Measurements from ENCODE around the gene SPOCK3.
"Not testable (repeated sequence)": the region's sequence is repeated elsewhere in the genome, so short reads cannot be mapped to it uniquely, and the experiment has no call there.

The SPOCK3 gene

GRCh38 chr4:167234316-167234881 is at the start of gene SPOCK3:
SPOCK3 (minus strand) TSS chr4:167234494.
- peak; percentile 58 for DNase-seq (ENCODE audit: low spot score)

DNA sequence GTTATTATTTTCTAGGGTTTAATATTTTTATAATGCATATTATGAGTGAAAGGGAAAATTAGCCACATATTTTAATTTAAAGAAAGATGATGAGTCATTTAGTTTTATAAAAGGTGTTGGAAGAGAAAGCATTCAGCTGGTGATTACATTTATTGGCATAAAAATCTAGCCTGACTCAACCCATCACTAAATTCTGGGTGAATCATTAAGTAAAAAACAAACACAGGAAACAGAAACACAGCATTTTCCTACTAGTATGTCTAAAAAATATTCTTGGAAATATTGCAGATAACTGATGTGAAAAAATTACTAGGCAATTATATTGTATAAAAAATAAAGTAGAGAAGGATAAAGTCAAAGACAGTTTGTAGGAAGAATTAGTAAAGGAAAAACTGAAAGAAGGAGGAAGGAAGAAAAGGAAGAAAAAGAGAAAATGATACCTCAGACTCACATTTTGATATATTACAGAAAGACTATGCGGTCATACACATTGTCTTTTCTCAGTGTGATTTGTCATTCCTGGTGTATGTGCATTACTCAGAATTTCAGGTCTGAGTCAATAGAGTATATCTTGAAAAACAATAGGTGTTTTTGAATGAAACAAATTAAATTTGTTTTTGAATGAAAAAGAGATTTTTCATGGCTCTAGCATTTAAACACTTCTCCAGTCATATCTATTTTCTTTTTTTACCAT is 48.0 kb upstream of the SPOCK3 start:
- DNase-seq (ENCODE audit: low spot score), result no peak

DNA sequence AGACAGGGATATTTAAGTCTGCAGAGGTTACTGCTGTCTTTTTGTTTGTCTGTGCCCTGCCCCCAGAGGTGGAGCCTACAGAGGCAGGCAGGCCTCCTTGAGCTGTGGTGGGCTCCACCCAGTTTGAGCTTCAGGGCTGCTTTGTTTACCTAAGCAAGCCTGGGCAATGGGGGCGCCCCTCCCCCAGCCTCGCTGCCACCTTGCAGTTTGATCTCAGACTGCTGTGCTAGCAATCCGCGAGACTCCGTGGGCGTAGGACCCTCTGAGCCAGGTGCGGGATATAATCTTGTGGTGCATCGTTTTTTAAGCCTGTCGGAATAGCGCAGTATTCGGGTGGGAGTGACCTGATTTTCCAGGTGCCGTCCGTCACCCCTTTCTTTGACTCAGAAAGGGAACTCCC is 47.3 kb upstream of the SPOCK3 start:
- DNase-seq (ENCODE audit: low spot score), result not testable (repeated sequence)

DNA sequence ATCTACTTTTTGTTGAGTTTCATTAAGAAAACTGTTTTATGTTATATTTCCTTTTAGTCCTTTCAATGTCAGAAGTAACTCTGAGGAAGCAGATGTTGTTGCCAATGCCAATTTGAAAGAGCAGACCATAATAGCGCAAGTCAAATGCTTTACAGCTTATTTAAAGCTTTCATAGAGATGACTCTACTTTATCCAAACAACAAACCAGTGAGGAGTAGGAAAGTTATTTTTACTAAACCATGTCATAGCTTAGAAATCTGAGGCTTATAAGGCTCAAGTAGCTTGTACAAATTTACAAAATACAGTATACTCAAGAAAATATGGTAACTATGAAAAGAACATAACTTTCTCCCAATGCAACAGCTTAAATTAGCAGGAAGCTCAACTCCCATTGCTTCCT is 40.1 kb upstream of the SPOCK3 start:
- no peak for DNase-seq (ENCODE audit: low spot score)

DNA sequence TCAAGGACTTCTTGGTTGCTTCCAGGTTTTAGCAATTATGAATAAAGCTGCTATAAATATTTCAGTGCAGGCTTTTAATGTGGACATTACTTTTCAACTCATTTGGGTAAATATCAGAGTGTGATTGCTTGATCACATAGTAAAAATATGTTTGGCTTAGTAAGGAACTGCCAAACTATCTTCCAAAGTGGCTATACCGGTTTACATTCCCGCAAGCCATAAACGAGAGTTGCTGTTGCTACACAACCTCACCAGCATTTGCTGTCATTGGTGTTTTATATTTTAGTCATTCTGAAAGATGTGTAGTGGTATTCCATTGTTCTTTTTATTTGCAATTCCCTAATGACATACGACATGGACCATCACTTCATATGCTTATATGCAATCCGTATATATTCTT is 30.9 kb upstream of the SPOCK3 start:
- no peak for DNase-seq (ENCODE audit: low spot score)

DNA sequence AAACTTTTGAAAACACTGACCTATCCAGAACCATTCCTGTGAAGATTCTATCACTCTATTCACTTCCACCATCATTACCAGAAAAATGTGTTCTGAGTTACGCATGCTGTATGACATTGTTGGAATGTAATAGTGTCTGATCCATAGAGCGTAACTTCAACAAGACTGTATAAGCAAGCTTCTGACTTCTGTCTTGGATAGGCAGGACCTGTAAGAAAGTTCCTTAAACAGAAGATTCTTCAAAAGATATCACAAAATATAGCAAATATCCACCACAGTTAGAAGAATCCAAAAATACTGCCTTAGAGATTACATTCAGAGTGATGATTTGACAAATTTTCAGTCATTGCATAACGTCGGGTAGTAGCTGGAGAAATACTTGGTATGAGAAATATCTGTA is 14.0 kb upstream of the SPOCK3 start:
- DNase-seq (ENCODE audit: low spot score), result no peak

GRCh38 chr4:167239627-167240026 is 5.3 kb upstream of the SPOCK3 start:
- no peak for DNase-seq (ENCODE audit: low spot score)

DNA sequence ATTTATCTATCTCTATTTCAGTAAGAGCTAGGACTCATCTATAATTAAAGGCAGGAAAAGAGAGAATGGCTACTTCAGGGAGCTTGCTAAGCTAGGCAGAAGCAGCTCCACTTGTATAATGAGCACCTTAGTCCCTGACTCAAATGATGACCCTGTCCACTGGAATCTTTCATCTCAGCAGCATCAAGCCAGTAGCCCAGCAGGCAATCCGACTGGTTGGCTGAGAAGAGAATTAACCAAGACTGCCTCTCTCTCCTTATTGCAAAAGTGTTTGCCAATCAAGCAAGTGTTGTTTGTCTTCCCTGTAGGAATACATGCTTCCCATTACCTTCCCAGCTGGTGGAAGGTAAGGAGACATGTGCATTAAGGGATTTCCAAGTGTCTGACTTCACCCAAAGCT is 3.9 kb upstream of the SPOCK3 start:
- DNase-seq (ENCODE audit: low spot score), result no peak

DNA sequence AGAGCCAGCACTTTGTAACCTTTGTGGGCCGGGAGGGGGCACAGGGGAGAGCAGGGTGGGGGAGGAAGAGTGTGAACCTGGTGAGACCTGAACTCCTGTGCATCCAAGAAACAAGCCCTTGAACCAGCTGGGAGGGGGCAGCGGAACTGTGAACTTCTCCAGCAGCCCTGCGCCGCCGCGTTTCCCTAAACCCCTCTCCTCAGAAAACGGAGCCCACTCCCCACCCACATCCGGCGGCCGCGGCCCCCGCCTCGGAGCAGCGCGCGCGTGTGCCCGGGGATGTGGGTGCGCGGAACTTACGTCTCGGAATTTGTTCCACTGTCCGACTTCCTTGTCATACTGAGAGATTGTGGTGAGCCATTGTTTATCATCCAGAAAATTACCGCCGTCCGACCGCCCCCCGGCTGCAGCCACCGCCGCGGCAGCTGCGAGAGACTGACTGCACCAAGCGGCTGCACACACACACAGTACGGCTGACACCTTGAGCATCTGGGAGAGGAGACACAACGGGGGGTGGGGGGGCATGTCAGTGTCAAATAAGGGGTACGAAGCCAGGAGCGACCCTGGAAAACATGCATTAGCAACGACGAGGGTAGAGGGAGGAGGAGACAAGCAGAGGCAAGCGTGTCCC is 494 bp downstream of the SPOCK3 start:
- DNase-seq (ENCODE audit: low spot score), result peak; percentile 28

- no peak for DNase-seq (ENCODE audit: low spot score)
Observed at GRCh38 chr4:167232805-167233684, 1.2 kb downstream of the SPOCK3 start.

- no peak for DNase-seq (ENCODE audit: low spot score)
Observed at GRCh38 chr4:167230744-167231143, 3.5 kb downstream of the SPOCK3 start.

DNA sequence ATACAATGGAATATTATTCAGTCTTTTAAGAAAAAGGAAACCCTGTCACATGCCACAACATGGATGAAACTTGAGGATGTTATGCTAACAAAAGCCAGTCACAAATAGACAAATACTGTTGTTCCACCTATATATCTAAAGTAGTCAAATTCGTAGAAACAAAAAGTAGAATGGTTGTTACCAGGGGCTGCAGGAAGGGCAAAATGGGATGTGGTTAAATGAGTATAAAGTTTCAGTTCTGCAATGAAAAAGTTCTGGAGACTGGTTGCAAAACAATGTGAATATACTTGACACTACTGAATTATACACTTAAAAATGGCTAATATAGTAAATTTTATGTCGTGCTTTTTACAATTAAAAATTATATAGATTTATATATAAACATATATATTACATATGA is 12.2 kb downstream of the SPOCK3 start:
- no peak for DNase-seq (ENCODE audit: low spot score)

- DNase-seq (ENCODE audit: low spot score), result no peak
Observed at GRCh38 chr4:167221084-167221483, 13.2 kb downstream of the SPOCK3 start.

DNA sequence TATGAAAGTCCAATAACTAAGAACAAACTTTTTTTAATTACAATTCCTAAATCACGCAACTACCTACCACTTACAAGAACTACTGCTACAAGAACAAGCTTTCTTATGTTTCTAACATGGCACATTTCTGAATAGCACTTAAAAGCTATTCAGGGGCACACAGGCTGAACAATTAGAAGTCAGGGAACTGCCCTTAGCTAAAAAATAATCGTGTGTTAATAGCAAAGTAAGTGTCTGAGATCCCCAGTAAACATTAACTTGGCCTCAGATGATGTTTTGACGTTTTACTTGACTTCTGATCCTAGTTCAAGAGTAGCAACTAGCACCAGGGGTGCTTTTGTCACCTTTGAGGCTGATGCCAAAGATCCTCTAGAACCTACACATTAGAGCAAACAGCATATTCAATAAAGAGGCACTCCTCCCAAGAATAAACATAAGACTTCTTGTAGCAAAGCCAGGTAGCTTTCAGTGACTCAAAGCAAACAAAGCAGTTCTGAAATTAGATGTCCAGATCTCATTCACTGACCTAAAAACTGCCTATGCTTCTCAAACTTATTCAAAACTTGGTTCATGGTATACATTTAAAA is 16.2 kb downstream of the SPOCK3 start:
- DNase-seq (ENCODE audit: low spot score), result no peak

GRCh38 chr4:167216783-167217182 is 17.5 kb downstream of the SPOCK3 start:
- no peak for DNase-seq (ENCODE audit: low spot score)

DNA sequence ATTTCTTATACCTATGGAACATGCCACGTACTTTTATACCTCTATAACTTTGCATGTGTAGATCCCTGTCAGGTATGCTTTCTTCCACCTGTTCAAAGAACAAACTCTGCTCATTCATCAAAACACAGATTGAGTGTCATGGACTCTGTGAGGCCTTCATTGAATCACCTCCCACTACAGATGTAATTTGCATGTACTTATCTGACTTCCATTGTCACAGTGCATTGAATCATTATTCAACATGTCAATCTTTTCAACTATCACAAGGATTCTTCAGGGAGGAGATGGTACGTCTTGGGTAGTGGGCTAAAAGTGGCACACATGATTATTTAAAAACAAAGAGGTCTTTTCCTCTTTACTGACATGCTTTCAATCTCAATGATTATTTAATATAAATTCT is 24.1 kb downstream of the SPOCK3 start:
- DNase-seq (ENCODE audit: low spot score), result no peak

DNA sequence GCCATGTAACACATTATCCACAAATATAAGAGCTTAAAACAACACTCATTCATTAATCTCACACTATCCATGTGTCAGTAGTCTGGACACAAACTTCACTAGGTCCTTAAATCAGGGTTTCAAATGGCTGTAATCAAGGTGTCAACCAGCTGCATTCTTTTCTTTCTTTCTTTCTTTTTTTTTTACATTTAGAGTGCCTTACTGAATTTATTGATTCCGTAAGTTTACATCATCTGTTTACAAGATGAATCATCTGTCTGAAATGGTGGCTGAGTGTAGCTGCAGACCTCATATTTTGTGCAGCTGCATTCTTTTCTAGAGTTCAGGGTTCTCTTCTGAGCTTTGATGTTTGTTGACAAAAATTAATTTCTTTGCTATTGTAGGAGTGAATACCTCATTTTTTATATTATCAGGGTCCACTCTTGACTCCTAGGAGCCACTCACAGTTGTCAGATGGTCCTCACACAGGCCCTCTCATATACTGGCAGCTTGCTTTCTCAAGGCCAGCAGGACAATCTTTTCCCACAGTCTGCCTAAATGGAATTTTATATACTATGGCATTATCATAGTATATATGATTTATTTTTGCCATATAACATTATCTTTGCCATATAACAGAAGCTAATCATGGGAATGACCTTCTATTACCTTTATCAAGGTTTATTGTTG is 37.8 kb downstream of the SPOCK3 start:
- no peak for DNase-seq (ENCODE audit: low spot score)

- DNase-seq (ENCODE audit: low spot score), result no peak
Observed at GRCh38 chr4:167190379-167190778, 43.9 kb downstream of the SPOCK3 start.

DNA sequence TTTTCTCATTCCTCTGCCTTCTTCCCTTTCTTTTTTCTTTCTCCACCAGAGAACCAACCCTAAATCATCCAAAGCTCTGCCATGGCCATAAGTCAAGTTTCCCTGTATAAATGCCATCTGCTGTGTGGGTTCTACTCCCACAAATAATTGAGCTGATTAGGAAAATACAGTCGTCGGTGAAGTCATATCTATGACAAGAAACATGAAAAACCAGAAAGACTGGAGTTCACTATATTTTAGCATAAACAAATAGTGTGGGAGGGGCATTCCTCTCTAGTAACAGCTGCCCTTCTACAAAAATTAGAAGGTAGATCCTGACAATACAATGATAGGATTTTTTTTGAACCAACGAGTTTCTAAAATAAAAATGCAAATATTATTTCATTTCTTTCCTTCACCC is 48.8 kb downstream of the SPOCK3 start:
- no peak for DNase-seq (ENCODE audit: low spot score)

DNA sequence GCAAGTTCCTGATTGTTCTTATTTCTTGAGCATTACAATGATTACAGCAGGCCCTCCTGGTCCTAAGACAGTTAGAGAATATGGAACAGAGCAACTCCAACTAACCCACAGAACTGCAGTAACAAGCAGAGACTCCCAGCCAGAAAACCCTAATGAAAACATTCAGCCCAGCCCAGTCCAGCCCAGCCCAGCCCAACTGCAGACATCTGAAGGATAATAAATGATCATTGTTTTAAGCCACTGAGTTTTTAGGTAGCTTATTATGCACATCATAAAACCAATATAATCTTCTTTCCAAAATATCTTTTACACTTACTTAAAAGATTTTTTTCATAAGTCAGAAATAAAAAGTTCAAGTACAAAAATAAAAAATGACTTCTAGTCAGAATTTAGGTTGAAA is 51.3 kb downstream of the SPOCK3 start:
- DNase-seq (ENCODE audit: low spot score), result no peak

DNA sequence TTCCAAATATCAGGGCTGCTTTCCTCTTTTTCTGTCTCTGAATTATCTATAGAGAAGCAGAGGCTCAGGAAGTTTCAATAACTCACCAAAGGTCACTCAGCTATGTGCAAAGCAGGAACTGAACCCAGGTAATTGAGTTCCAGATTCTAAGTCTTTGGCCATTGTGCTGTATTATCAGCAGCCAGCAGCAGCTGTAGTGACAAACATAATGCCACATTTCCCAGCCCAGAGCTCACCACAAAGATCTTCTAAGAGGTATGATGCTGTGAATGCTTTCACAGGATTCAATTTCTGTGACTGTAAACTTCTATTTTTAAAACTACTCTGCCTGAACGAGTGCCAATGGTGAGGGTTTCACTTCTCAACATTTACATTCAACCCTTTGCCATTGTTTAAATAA is 56.4 kb downstream of the SPOCK3 start:
- DNase-seq (ENCODE audit: low spot score), result no peak
